Measurements from ENCODE around the gene CDK8. TPM values are rescaled to one million over a fixed set of nuclear protein-coding genes. Genes with fewer than 3 reads are reported as not detected.

Gene CDK8
- total RNA-seq, 2 experiments from 2014 or later, result 15.9 to 18.0 TPM

DNA sequence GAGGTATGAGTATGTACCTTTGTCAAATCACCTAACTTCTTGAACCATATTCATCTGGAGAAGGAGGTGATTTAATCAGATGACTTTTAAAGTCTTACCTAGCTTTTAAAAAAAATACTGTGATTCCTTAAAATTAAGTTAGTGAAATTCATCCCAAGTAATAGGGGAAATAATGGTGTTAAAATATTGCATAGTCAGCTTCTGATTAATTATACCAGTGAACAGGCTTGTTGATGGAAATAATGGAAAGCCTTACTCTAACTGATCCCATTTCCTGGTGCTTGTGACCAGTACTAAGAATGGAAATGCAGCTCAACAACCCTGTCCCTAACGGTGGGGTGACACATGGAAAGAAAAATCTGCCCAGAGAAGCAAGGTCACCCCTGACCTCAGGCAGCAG, 130.7 kb downstream of the CDK8 start:
- no peak overlapping the region for H3K27ac Mint-ChIP-seq
- peaks cover 8% of the 10 kb centered on the region for H3K36me3 Mint-ChIP-seq
- no peak overlapping the region for H3K4me3 Mint-ChIP-seq
- H3K27me3 Mint-ChIP-seq, result no peaks in the 10 kb centered on the region
- DNase-seq, result no peak
- CTCF ChIA-PET, result interaction anchor here (1.4 kb wide), 1 partner anchor 199 kb away, joined by 3 read pairs; no protein-coding TSS in a partner anchor
- ATAC-seq, result no peak
- peaks cover 7% of the 10 kb centered on the region for H3K4me1 Mint-ChIP-seq
- no peaks in the 10 kb centered on the region for H3K9me3 Mint-ChIP-seq (ENCODE audit: low read depth)

- Mint-ChIP-seq H3K9me3 (ENCODE audit: low read depth) (no peaks in the 10 kb centered on the region), H3K4me1 (peaks cover 13% of the 10 kb centered on the region), H3K27ac (no peak overlapping the region), H3K36me3 (peaks cover 12% of the 10 kb centered on the region), H3K27me3 (no peaks in the 10 kb centered on the region), H3K4me3 (no peak overlapping the region)
- DNase-seq (no peak), ATAC-seq (no peak)
- CTCF ChIA-PET, result no interaction called here
Observed at GRCh38 chr13:26386026-26386425, 132.1 kb downstream of the CDK8 start.

DNA sequence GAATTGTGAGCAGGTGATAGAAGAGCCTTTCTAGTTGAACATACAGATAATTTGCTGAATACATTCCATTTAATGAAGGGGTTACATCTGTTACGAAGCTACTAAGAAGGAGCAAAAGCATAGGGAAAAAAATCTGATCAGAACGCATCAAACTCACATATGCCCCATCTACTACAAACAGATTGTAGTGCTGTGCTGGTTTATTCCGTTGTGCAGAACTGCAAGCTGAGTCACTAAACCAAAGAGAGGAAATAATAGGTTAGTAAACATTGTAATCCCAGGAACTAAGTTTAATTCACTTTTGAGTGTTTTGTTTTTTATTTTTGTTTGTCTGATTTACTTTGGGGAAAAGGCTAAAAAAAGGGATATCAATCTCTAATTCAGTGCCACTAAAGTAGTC, 136.3 kb downstream of the CDK8 start:
- H3K27me3 Mint-ChIP-seq, result no peaks in the 10 kb centered on the region
- no peak overlapping the region for H3K4me3 Mint-ChIP-seq
- DNase-seq (no peak), ATAC-seq (no peak)
- H3K9me3 Mint-ChIP-seq (ENCODE audit: low read depth), result no peaks in the 10 kb centered on the region
- H3K36me3 Mint-ChIP-seq, result peaks cover 15% of the 10 kb centered on the region
- H3K4me1 Mint-ChIP-seq, result peaks cover 9% of the 10 kb centered on the region
- H3K27ac Mint-ChIP-seq, result no peak overlapping the region
- CTCF ChIA-PET, result interaction anchor here (0.7 to 1.4 kb wide), 2 partner anchors 11 to 205 kb away, joined by 3 to 5 read pairs; no protein-coding TSS in a partner anchor

DNA sequence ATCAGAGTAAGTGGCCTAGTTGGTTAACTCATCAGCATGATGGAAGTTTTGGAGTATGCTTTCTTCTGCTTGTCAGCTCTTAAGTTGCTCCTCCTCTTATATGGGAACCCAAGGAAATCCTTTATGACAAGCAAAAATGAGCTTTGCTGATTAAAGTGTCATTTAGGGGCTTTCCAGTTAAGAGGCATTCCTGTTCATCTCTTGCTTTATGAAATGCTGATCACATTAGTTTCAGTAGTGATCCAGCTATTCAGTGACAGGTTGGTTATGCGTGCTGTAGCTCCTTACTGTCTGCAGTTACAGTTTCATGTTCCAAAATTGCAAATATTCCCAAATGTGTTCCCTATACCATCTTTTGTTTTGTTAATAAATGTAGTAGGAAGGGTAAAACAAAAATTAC, 146.6 kb downstream of the CDK8 start:
- Mint-ChIP-seq H3K4me1 (peaks cover 2% of the 10 kb centered on the region), H3K27ac (no peak overlapping the region), H3K36me3 (peaks cover 9% of the 10 kb centered on the region), H3K27me3 (no peaks in the 10 kb centered on the region), H3K4me3 (no peak overlapping the region), H3K9me3 (ENCODE audit: low read depth) (no peaks in the 10 kb centered on the region)
- CTCF ChIA-PET, result interaction anchor here (1.3 kb wide), 2 partner anchors 10 to 215 kb away, joined by 3 to 4 read pairs; no protein-coding TSS in a partner anchor
- ATAC-seq, result no peak
- no peak for DNase-seq

GRCh38 chr13:26401069-26401468, 147.1 kb downstream of the CDK8 start:
- Mint-ChIP-seq H3K27ac (no peak overlapping the region), H3K4me3 (no peak overlapping the region), H3K9me3 (ENCODE audit: low read depth) (no peaks in the 10 kb centered on the region), H3K36me3 (peaks cover 10% of the 10 kb centered on the region), H3K27me3 (no peaks in the 10 kb centered on the region), H3K4me1 (peaks cover 2% of the 10 kb centered on the region)
- CTCF ChIA-PET, result interaction anchor here (1.3 kb wide), 2 partner anchors 10 to 215 kb away, joined by 3 to 4 read pairs; no protein-coding TSS in a partner anchor
- no peak for DNase-seq
- ATAC-seq, result no peak

DNA sequence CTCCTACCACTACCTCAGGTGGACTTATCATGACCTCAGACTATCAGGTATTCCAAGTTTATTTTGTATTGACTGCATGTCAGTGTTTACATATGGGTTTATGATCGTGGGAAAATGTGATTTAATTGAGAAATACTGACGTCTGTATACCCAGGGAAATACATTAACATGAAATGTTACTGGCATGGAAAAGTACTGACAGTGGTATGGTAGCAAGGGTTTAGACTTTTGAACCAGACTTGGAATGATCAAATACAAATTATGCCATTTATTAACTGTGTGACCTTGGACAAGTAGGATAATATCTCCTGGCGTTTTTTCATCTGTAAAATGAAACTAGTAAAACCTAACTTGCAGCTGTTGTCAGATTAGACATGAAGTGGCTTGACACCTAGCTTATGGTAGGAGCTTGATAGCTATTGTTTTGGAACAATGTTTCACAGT, 147.7 kb downstream of the CDK8 start:
- ATAC-seq, result no peak
- peaks cover 12% of the 10 kb centered on the region for H3K36me3 Mint-ChIP-seq
- no peaks in the 10 kb centered on the region for H3K9me3 Mint-ChIP-seq (ENCODE audit: low read depth)
- no peak overlapping the region for H3K27ac Mint-ChIP-seq
- CTCF ChIA-PET, result interaction anchor here (1.3 kb wide), 1 partner anchor 11 kb away, joined by 3 read pairs; no protein-coding TSS in a partner anchor
- DNase-seq, result no peak
- peaks cover 2% of the 10 kb centered on the region for H3K4me1 Mint-ChIP-seq
- no peaks in the 10 kb centered on the region for H3K27me3 Mint-ChIP-seq
- H3K4me3 Mint-ChIP-seq, result no peak overlapping the region

DNA sequence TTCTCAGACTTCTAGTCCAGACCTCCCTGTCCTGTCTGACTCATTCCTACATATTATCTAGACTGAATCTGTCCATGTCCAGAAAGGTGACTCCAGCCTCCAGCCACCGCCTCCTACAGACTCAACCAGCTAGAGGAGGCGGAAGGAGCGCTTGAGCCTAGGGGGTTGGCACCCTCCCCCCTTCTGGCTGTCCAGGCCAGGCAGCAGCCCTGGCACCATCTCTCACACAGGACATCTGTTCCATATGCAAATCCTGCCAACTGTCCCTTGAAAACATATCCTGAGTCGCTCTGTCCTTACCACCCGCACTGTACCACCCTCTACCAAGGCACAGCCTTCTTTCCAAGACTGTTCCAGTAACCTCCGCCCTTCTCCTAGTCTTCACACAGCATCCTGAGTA, 152.9 kb downstream of the CDK8 start:
- H3K27ac Mint-ChIP-seq, result no peak overlapping the region
- peaks cover 3% of the 10 kb centered on the region for H3K36me3 Mint-ChIP-seq
- H3K27me3 Mint-ChIP-seq, result no peaks in the 10 kb centered on the region
- CTCF ChIA-PET, result no interaction called here
- ATAC-seq (no peak), DNase-seq (no peak)
- no peaks in the 10 kb centered on the region for H3K4me1 Mint-ChIP-seq
- H3K9me3 Mint-ChIP-seq (ENCODE audit: low read depth), result no peaks in the 10 kb centered on the region
- H3K4me3 Mint-ChIP-seq, result no peak overlapping the region

- no peaks in the 10 kb centered on the region for H3K9me3 Mint-ChIP-seq (ENCODE audit: low read depth)
- CTCF ChIA-PET, result interaction anchor here (2.0 kb wide), 1 partner anchor 226 kb away, joined by 7 read pairs; no protein-coding TSS in a partner anchor
- H3K4me3 Mint-ChIP-seq, result no peak overlapping the region
- ATAC-seq (no peak), DNase-seq (no peak)
- no peaks in the 10 kb centered on the region for H3K27me3 Mint-ChIP-seq
- no peaks in the 10 kb centered on the region for H3K4me1 Mint-ChIP-seq
- H3K36me3 Mint-ChIP-seq, result peaks cover 1% of the 10 kb centered on the region
- H3K27ac Mint-ChIP-seq, result no peak overlapping the region
Observed at GRCh38 chr13:26411206-26411605, 157.3 kb downstream of the CDK8 start.

GRCh38 chr13:26412263-26412662, 158.3 kb downstream of the CDK8 start:
- Mint-ChIP-seq H3K27me3 (no peaks in the 10 kb centered on the region), H3K36me3 (no peaks in the 10 kb centered on the region), H3K9me3 (ENCODE audit: low read depth) (no peaks in the 10 kb centered on the region), H3K4me1 (no peaks in the 10 kb centered on the region), H3K4me3 (no peak overlapping the region), H3K27ac (no peak overlapping the region)
- ATAC-seq, result no peak
- CTCF ChIA-PET, result interaction anchor here (2.0 kb wide), 1 partner anchor 227 kb away, joined by 7 read pairs; no protein-coding TSS in a partner anchor
- no peak for DNase-seq

DNA sequence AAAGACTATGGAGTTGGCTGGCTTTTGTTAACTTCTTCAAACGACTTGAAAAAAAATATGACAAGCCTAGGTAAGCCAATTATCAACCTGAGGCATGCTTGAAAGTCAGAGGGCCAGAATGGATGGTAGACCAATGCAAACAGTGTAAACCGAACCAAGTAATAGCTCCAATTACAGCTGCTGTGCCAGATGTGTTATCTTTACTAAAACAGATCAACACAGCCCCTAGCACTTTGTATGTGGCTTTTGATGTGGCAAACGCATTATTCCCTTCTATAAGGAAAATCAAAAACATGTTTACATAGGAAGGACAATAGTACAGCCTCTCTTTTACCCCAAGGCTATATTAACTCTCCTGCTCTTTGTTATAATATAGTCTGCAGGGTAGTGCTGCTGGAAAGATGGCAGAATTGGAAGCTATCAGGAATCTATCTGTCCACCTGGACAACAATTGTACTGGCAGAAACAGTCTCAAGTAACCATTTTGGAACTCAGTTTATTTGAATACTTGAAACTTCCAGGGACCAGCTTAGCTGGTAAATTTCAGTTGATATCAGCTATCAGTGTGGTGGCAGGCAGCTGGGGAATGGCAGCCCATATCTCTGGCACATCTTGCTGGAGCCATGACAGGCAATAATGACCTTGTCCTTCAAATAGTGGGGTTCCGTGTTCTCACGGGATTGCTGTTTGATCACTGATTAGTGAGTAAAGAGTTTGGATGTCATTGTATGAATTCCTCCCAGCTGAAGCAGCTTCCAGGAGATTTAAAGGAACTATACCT, 159.2 kb downstream of the CDK8 start:
- CTCF ChIA-PET, result interaction anchor here (1.9 kb wide), 1 partner anchor 226 kb away, joined by 6 read pairs; no protein-coding TSS in a partner anchor
- no peak for ATAC-seq
- Mint-ChIP-seq H3K4me1 (no peaks in the 10 kb centered on the region), H3K36me3 (no peaks in the 10 kb centered on the region), H3K9me3 (ENCODE audit: low read depth) (no peaks in the 10 kb centered on the region), H3K4me3 (no peak overlapping the region), H3K27me3 (no peaks in the 10 kb centered on the region), H3K27ac (no peak overlapping the region)
- DNase-seq, result no peak

- Mint-ChIP-seq H3K4me1 (no peaks in the 10 kb centered on the region), H3K27me3 (peaks cover 3% of the 10 kb centered on the region), H3K27ac (no peak overlapping the region), H3K4me3 (no peak overlapping the region), H3K36me3 (no peaks in the 10 kb centered on the region), H3K9me3 (ENCODE audit: low read depth) (no peaks in the 10 kb centered on the region)
- ATAC-seq (no peak), DNase-seq (no peak)
- CTCF ChIA-PET, result no interaction called here
Observed at GRCh38 chr13:26420282-26420960, 166.5 kb downstream of the CDK8 start.

GRCh38 chr13:26422036-26422435, 168.1 kb downstream of the CDK8 start:
- Mint-ChIP-seq H3K27me3 (peaks cover 5% of the 10 kb centered on the region), H3K4me1 (no peaks in the 10 kb centered on the region), H3K27ac (no peak overlapping the region), H3K4me3 (no peak overlapping the region), H3K36me3 (no peaks in the 10 kb centered on the region), H3K9me3 (ENCODE audit: low read depth) (no peaks in the 10 kb centered on the region)
- ATAC-seq, result no peak
- CTCF ChIA-PET, result no interaction called here
- no peak for DNase-seq

DNA sequence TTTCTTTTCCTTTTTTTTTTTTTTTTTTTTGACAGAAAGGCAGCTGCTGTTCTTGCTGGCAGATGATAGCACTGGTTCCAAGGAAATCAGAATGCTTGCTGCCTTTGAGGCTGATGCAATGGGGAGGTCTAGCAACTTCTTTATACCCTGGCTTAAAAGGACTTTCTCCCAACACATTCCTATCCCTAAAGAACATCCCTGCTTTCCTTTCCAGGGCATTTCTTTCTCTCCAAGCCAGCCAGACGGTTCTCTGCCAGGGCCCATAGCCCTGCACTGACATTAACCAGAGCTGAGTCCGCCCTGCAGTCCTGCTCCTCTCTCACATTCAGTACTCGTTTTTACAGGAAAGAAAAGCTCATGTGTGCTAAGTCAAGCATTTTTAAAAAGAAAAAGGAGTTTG, 169.7 kb downstream of the CDK8 start:
- CTCF ChIA-PET, result no interaction called here
- no peak for DNase-seq
- Mint-ChIP-seq H3K36me3 (no peaks in the 10 kb centered on the region), H3K9me3 (ENCODE audit: low read depth) (no peaks in the 10 kb centered on the region), H3K27me3 (peaks cover 5% of the 10 kb centered on the region), H3K27ac (no peak overlapping the region), H3K4me1 (no peaks in the 10 kb centered on the region), H3K4me3 (no peak overlapping the region)
- no peak for ATAC-seq

DNA sequence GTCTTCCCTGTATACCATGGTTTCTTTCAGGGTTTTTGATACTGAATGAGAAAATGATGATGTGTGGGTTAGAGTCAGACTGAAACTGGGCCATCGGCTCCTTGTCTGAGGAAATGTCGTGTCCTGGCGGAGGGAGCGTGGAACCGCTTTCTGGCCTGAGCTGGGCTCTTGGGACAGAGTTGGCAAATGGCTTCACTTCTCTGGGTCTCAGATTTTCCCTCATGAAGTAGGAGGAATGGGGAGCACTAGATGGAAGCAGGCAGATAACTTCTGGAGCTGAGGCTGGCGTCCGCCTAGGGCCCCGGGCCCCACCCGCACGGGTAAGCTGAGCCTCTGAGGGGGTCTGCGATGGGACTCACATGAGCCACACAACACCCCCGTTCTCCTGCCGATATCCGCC, 170.3 kb downstream of the CDK8 start:
- Mint-ChIP-seq H3K4me3 (no peak overlapping the region), H3K9me3 (ENCODE audit: low read depth) (no peaks in the 10 kb centered on the region), H3K4me1 (no peaks in the 10 kb centered on the region), H3K36me3 (no peaks in the 10 kb centered on the region), H3K27me3 (peaks cover 9% of the 10 kb centered on the region), H3K27ac (no peak overlapping the region)
- CTCF ChIA-PET, result no interaction called here
- ATAC-seq (no peak), DNase-seq (no peak)

All from activated CD8-positive, alpha-beta memory T cell treated with anti-CD3 and anti-CD28 coated beads, Interleukin-2, amount 10 ng/mL, durations not matched to agents 7 days and 5 days (primary cell).